Activated CD8-positive, alpha-beta memory T cell treated with anti-CD3 and anti-CD28 coated beads, Interleukin-2, amount 10 ng/mL, durations not matched to agents 7 days and 5 days (primary cell): ENCODE data around the gene SH3GLB2. TPM values are rescaled to one million over a fixed set of nuclear protein-coding genes. Genes with fewer than 3 reads are reported as not detected.

Experiments
- ATAC-seq: fragments of 150-1000 bp; cut with Tn5 transposase; one replicate; pipeline ENCODE4 v1.10.0; 2021; ENCODE audit warnings: moderate library complexity
- CTCF ChIA-PET: fragments of 350-600 bp; sonication (Branson Sonifier 250); formaldehyde crosslinking; loops from one replicate; lab custom pipeline; 2021; ENCODE audit warnings: antibody characterized with exemption; lab: Charles Lee
- DNase-seq: peaks from one replicate; pipeline ENCODE4 v3.0.0-alpha.2; 2020
- H3K27ac Mint-ChIP-seq: one replicate; pipeline ENCODE4 v1.8.0; 2021; ENCODE audit warnings: mild to moderate bottlenecking, mixed read lengths
- H3K27me3 Mint-ChIP-seq: one replicate; pipeline ENCODE4 v1.8.0; 2021; ENCODE audit warnings: mixed read lengths
- H3K36me3 Mint-ChIP-seq: one replicate; pipeline ENCODE4 v1.8.0; 2021; ENCODE audit warnings: mild to moderate bottlenecking, mixed read lengths
- H3K4me1 Mint-ChIP-seq: one replicate; pipeline ENCODE4 v1.8.0; 2021; ENCODE audit warnings: mixed read lengths
- H3K4me3 Mint-ChIP-seq: one replicate; pipeline ENCODE4 v1.8.0; 2021; ENCODE audit warnings: mild to moderate bottlenecking, moderate library complexity, mixed read lengths
- H3K9me3 Mint-ChIP-seq: one replicate; pipeline ENCODE4 v1.8.0; 2022; ENCODE audit warnings: low read depth, mixed read lengths
- total RNA-seq, 2 experiments: library from RNA; stranded (reverse); gene quantifications; one replicate each; pipeline ENCODE4 v1.2.3, GENCODE V29; 2021

The SH3GLB2 gene
- total RNA-seq, 2 experiments from 2014 or later: 76.8 to 93.4 TPM

DNA sequence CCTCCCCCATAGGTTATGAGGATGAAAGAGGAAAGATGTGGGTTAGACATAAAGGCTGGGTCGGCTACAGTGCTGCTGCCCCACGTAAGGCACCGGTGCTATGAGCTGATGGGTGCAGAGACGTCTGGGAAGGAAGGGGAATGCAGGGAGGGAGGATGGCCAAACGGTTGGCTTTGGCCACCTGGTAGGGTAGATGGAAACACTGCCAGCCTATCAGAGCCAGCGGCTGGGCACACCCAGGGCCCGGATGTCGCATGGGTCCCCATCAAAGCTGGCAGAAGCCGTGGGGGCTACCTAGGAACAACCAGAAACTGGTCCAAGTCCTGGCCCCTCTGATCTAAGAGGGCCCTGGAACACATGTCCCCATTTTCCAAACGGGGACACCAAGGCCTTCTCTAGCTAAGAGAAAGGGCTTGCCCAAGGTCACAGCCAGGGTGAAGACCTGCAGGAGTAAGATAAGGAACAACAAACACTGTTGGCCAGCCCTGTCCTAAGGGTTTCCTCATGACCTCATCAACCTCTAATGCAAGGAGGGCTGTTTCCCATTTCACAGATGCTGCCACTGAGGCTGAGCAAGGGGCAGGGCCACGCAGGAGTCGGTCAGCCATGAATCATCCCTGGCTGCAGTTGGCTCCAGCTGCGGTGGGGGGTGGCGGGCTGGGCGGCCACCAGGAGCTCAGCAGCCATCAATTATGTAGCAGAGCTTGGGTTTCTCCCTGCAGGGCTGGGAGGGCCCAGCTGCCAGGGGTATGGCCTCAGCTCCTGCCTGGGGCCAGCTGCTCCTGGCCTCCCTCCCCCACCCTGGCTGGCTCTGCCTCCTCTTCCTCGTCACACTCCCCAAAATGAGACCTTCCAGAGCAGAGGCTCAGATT, 4.9 kb downstream of the SH3GLB2 start:
- no peaks in the 10 kb centered on the region for H3K9me3 Mint-ChIP-seq
- H3K36me3 Mint-ChIP-seq: peaks cover 2% of the 10 kb centered on the region
- no peak overlapping the region for H3K4me3 Mint-ChIP-seq
- H3K27me3 Mint-ChIP-seq: no peaks in the 10 kb centered on the region
- CTCF ChIA-PET: interaction anchor here (1.2 to 1.9 kb wide), 4 partner anchors 16 to 252 kb away, joined by 3 to 7 read pairs (median 4); partner anchors contain the start of genes ENDOG and ZER1
- DNase-seq (no peak), ATAC-seq (no peak)
- peaks cover 33% of the 10 kb centered on the region for H3K4me1 Mint-ChIP-seq
- H3K27ac Mint-ChIP-seq: no peak overlapping the region

DNA sequence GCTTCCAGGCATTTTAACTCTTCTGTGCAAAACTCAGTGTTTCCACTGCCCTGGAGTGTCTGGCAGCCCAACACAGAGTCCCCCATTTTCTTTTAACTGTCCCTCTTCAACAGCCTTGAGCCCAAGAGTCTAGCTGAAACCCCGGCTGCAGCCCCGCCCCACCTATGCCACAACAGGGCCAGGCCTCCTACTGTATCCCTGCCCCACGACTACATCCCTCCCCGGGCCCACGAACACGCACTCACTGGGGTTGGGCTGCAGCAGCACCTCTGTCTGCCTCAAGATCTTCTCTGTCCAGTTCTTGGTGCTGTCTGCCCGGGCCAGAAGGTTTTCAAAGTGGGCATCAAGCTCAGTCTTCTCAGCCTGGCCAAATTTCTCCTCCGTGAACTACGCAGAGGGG, 6.1 kb downstream of the SH3GLB2 start:
- DNase-seq (no peak), ATAC-seq (no peak)
- no peaks in the 10 kb centered on the region for H3K9me3 Mint-ChIP-seq
- peaks cover 4% of the 10 kb centered on the region for H3K36me3 Mint-ChIP-seq
- peaks cover 28% of the 10 kb centered on the region for H3K4me1 Mint-ChIP-seq
- peak overlapping the region; percentile 26 for H3K27ac Mint-ChIP-seq
- no peak overlapping the region for H3K4me3 Mint-ChIP-seq
- H3K27me3 Mint-ChIP-seq: no peaks in the 10 kb centered on the region
- CTCF ChIA-PET: interaction anchor here (1.2 kb wide), 2 partner anchors 204 to 251 kb away, joined by 3 read pairs; partner anchors contain the start of genes ENDOG and ZER1

DNA sequence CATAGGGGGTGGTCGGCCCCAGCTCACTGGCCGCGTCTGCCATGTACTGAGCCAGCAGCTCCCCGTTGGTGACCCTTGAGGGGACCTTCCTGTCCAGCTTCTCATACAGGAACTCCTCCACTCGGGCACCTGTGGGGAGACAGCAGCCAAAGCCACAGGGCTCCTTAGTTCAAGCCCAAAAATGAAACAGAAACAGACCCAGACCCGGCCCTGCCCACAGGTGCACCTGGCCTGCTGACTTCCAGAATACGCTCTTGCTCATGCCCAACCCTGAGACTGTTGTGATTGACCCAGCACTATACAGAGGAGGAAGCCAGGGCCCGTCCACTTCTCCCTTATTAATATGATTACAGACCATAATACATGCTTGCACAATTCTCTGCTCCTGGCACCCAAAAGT, 7.0 kb downstream of the SH3GLB2 start:
- Mint-ChIP-seq H3K36me3 (peaks cover 4% of the 10 kb centered on the region), H3K4me3 (no peak overlapping the region), H3K4me1 (peaks cover 20% of the 10 kb centered on the region), H3K9me3 (no peaks in the 10 kb centered on the region), H3K27ac (peak overlapping the region; percentile 77), H3K27me3 (no peaks in the 10 kb centered on the region)
- CTCF ChIA-PET: no interaction called here
- DNase-seq (no peak), ATAC-seq (peak; percentile 59)

DNA sequence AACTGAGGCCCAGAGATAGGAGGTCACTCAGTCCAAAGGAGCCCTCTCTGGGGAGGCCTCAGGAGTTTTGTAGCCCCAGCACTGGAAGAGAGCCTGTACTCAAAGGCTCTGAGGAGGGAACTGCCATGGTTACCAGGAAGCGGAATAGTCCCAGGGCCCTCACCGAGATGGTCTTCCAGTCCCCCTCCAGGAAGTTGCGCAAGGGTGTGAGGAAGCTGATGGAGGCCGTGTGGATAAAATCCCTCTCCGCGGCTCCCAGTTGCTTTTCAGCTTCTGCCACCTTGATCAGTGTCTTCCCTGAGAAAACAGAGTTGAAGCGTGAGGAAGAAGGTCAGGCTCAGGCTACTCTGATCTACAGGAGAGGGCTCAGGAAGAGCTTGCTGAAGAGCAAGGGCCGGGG, 13.5 kb downstream of the SH3GLB2 start:
- no peak for ATAC-seq
- no peaks in the 10 kb centered on the region for H3K27me3 Mint-ChIP-seq
- no peak for DNase-seq
- H3K9me3 Mint-ChIP-seq: no peaks in the 10 kb centered on the region
- CTCF ChIA-PET: no interaction called here
- H3K4me1 Mint-ChIP-seq: no peaks in the 10 kb centered on the region
- no peak overlapping the region for H3K27ac Mint-ChIP-seq
- H3K36me3 Mint-ChIP-seq: peaks cover 7% of the 10 kb centered on the region
- H3K4me3 Mint-ChIP-seq: no peak overlapping the region

DNA sequence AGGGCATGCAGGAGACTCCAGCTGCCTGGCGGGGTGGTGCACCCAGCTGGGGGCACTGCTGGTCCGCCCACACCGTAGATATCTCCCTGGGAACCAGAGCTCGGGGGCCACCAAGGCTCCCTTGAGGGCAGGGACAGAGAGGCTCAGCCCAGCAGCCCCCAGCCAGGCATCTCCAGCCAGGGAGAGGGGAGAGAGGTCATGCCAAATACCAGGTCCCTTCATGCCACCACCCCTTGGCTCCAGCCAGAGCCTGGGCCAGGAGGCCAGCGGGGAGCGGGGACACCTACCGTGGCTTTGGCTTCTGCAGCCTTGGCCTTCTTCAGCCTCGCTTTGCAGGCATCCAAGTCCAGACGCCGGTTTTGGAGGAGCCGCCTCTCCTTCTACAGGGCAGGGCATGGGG, 14.0 kb downstream of the SH3GLB2 start:
- Mint-ChIP-seq H3K27me3 (no peaks in the 10 kb centered on the region), H3K27ac (no peak overlapping the region), H3K4me1 (no peaks in the 10 kb centered on the region), H3K4me3 (no peak overlapping the region), H3K36me3 (peaks cover 7% of the 10 kb centered on the region), H3K9me3 (no peaks in the 10 kb centered on the region)
- CTCF ChIA-PET: no interaction called here
- ATAC-seq (no peak), DNase-seq (no peak)

DNA sequence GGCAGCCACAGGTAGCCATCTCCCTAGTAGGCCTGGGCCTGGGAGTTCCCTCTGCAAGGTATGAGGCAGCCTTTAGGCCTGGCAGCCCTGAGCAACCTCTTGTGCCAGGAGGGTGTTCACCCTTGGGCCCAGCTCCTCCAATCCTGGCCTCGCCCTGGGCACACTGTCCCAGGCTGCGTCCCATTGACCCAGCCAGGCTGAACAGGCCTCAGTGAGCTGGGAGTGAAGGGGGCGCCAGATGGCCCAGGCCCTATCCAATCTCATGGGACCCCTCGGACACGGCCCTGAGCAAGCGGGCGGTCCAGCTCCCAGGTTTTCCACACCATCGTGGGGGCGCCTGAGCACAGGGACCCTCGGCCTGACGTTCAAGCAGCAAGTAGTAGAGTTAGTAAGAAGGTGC, 14.5 kb downstream of the SH3GLB2 start:
- CTCF ChIA-PET: no interaction called here
- Mint-ChIP-seq H3K27me3 (no peaks in the 10 kb centered on the region), H3K4me1 (no peaks in the 10 kb centered on the region), H3K27ac (no peak overlapping the region), H3K4me3 (no peak overlapping the region), H3K9me3 (no peaks in the 10 kb centered on the region), H3K36me3 (peaks cover 5% of the 10 kb centered on the region)
- ATAC-seq (no peak), DNase-seq (no peak)

DNA sequence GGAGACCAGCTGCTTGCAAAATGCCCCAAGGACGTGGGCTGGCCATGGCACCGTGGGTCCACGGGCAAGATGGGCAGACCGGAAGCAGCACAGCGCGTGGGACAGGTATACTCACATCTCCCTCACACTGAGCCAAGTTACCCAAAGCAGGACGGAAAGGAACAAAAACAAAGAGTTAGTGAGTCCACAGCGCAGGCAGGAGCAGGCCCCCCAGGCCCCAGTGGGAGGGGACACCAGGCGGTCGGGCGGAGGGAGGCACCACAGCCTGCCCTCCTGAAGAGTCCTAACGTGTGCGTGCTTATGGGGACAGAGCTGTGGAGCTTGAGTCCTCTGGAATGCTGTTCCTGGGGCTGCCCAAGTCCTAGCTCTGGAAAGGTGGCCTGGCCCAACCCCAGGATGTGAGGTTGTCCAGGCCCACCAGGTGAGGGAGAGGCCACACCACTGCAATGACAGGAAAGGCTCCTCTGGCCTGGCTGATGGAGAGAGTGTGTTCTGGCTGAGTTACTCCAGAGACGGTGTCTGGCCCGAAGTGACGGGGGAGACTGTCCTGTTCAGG, 15.2 kb downstream of the SH3GLB2 start:
- CTCF ChIA-PET: no interaction called here
- peaks cover 5% of the 10 kb centered on the region for H3K36me3 Mint-ChIP-seq
- H3K4me1 Mint-ChIP-seq: no peaks in the 10 kb centered on the region
- H3K27ac Mint-ChIP-seq: no peak overlapping the region
- no peak overlapping the region for H3K4me3 Mint-ChIP-seq
- ATAC-seq: no peak
- no peaks in the 10 kb centered on the region for H3K9me3 Mint-ChIP-seq
- no peaks in the 10 kb centered on the region for H3K27me3 Mint-ChIP-seq
- no peak for DNase-seq

DNA sequence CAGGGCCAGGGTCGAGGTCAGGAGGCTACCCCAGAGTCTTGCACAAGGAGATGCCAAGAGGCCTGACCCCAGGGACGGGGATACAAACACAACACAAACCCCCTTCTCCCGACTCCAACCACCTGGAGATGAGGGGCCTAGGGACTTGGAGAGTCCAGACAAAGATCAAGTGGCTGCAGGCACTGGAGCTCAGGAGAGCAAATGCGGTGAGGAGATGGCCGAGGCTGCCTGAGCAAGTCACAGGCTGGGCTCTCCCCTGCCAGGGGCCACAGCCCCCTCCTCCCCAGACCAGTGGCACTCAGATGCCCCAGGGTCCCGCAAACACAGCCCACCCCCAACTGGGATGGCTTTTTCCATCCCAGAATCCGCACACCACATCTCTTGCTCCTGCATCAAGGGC, 15.8 kb downstream of the SH3GLB2 start:
- H3K4me3 Mint-ChIP-seq: no peak overlapping the region
- ATAC-seq: no peak
- H3K36me3 Mint-ChIP-seq: peaks cover 5% of the 10 kb centered on the region
- H3K4me1 Mint-ChIP-seq: no peaks in the 10 kb centered on the region
- CTCF ChIA-PET: no interaction called here
- no peaks in the 10 kb centered on the region for H3K9me3 Mint-ChIP-seq
- H3K27ac Mint-ChIP-seq: no peak overlapping the region
- no peak for DNase-seq
- no peaks in the 10 kb centered on the region for H3K27me3 Mint-ChIP-seq

DNA sequence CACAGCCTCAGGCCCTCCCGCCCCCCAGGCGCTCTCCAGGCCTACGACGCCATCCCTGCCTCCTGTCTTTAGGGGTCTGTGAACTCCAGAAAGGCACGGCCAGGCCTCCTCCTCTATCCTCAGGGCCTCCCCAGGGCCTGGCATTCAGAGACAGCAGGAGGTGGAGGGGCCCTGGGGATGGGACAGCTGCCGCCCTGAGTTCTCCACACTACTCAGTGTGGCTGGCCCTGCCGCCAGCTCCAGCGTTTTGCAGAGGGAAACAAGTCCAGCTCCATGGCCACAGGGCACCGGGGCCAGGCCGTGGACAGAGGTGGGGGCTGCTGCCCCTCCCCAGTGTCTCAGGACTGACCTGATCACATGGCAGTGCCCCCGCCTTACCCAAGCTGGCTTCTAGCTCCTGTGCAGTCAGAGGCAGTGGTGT, 16.4 kb downstream of the SH3GLB2 start:
- Mint-ChIP-seq H3K9me3 (no peaks in the 10 kb centered on the region), H3K36me3 (peaks cover 4% of the 10 kb centered on the region)

DNA sequence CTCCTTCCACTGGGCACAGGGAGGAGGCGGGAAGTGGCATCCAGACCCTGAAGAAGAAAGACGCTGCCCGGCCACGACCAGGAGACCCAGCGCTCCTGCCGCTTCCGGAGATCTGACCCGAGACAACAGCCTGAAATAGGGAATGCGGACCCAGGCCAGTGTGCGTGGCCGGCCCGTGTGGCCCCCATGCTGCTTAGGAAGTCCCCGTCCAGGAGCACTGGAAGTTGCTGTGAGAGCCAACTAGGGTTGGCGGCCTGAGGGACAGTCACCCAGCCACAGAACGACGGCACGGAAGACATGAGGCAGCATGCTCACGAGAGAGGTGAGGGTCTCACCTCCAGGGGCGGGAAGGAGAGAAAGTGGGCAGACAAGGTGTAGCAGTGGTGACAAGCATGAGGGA, 17.0 kb downstream of the SH3GLB2 start:
- Mint-ChIP-seq H3K36me3 (peaks cover 7% of the 10 kb centered on the region), H3K9me3 (no peaks in the 10 kb centered on the region), H3K4me3 (no peak overlapping the region), H3K4me1 (no peaks in the 10 kb centered on the region), H3K27me3 (no peaks in the 10 kb centered on the region), H3K27ac (no peak overlapping the region)
- CTCF ChIA-PET: no interaction called here
- DNase-seq (no peak), ATAC-seq (no peak)

More for the DNA sequence above, 16.4 kb downstream of the SH3GLB2 start:
- ATAC-seq (no peak), DNase-seq (no peak)
- H3K4me1 Mint-ChIP-seq: no peaks in the 10 kb centered on the region
- no peak overlapping the region for H3K27ac Mint-ChIP-seq
- CTCF ChIA-PET: no interaction called here
- no peaks in the 10 kb centered on the region for H3K27me3 Mint-ChIP-seq
- no peak overlapping the region for H3K4me3 Mint-ChIP-seq

DNA sequence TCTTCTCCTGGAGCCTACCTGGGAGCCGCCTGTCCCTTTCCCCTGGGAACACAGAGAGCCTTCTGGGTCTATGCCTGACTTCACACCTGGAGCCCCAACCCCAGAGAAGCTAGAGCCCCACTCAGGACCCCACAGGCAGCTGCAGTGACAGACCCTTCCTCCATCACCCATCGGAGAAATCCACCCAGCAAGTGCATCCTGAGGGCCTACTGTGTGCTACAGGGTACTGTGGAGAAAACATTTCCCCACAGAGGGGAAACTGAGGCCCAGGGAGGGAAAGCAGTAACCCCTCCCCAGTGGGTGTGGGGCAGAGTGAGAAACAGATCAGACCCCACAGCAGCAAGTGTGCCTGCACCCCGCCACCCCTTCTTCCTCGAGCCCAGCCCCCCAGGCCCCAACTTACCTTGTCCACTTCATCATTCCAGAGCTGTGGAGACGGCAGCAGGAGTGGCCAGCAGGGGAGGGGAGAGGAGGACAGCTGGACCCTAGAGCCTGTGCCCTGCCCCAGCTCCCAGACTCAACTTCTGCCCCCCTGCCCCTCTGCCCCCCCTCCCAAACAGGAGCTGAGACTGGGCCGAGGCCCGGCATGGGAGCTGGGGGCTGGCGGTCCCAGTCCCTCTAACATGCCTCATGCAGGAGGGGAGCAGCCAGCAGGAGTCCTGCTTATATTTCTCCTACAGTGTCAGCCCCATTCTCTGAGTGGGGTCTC, 17.7 kb downstream of the SH3GLB2 start:
- H3K4me3 Mint-ChIP-seq: no peak overlapping the region
- DNase-seq (no peak), ATAC-seq (no peak)
- no peaks in the 10 kb centered on the region for H3K9me3 Mint-ChIP-seq
- peaks cover 4% of the 10 kb centered on the region for H3K36me3 Mint-ChIP-seq
- CTCF ChIA-PET: interaction anchor here (0.6 to 0.8 kb wide), 2 partner anchors 28 to 54 kb away, joined by 3 read pairs; no protein-coding TSS in a partner anchor
- no peak overlapping the region for H3K27ac Mint-ChIP-seq
- no peaks in the 10 kb centered on the region for H3K27me3 Mint-ChIP-seq
- no peaks in the 10 kb centered on the region for H3K4me1 Mint-ChIP-seq

DNA sequence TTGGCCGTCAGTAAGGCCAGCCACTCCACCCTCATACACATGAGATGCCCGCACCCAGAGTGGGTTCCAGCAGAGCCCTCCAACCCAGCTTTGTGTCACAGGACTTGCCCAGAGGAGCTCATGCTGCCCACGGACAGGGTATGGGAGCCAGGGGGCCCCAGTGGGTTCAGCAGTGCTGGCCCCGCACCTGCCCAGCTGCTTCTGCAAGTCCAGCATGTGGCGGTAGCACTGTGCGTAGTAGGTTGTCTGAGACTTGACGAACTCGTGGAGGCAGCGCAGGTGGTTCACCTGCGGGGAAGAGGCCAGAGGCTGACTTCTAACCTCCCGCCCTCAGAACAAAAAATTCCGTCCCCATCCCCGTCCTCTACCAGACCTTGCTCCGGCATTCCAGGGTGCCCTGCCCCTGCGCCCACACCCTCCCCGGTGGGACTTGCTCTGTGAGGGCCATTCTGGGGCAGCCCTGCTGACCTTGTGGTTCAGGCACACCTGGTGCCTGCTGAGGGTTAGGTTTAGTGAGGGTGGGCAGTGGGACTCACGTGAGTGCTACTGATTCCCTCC, 18.5 kb downstream of the SH3GLB2 start:
- H3K27ac Mint-ChIP-seq: no peak overlapping the region
- no peaks in the 10 kb centered on the region for H3K4me1 Mint-ChIP-seq
- H3K9me3 Mint-ChIP-seq: no peaks in the 10 kb centered on the region
- no peak for ATAC-seq
- H3K4me3 Mint-ChIP-seq: no peak overlapping the region
- CTCF ChIA-PET: interaction anchor here (0.8 to 1.0 kb wide), 2 partner anchors 8 to 53 kb away, joined by 3 to 5 read pairs; no protein-coding TSS in a partner anchor
- DNase-seq: no peak
- no peaks in the 10 kb centered on the region for H3K27me3 Mint-ChIP-seq
- H3K36me3 Mint-ChIP-seq: peaks cover 6% of the 10 kb centered on the region

DNA sequence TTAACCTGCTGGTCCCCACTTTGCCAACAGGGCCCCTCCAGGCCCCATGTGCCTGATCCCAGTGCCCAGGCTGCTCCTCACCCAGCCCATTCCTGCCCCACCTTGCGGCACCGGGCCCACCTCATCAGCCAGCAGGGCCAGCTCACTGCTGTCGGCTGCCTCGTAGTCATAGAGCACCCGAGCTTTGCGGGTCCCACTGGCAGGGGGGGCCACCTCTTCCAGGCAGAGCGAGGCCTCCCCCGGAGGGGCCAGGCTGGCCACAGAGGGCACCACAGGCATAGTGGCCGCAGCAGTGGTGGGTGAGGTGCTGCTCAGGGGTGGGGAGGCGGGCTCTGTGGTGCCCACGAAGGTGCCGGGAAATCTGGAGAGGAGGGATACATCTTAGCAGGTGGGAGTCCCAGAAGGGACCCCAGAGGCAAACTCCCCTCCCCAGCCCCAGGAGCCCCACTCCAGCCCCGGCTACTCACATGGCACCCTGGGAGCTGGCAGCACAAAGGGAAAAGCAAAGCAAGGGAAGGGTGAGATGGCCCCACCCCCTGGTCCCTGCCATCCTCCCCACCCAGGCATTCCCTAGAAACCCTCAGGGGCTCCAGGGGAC, 19.0 kb downstream of the SH3GLB2 start:
- Mint-ChIP-seq H3K4me3 (no peak overlapping the region), H3K27me3 (no peaks in the 10 kb centered on the region), H3K36me3 (peaks cover 7% of the 10 kb centered on the region), H3K4me1 (no peaks in the 10 kb centered on the region), H3K27ac (no peak overlapping the region), H3K9me3 (no peaks in the 10 kb centered on the region)
- no peak for ATAC-seq
- CTCF ChIA-PET: interaction anchor here (0.6 to 1.0 kb wide), 2 partner anchors 9 to 112 kb away, joined by 3 to 5 read pairs; no protein-coding TSS in a partner anchor
- DNase-seq: no peak
